ENCODE results near the gene TOPAZ1. TPM values are rescaled to one million over a fixed set of nuclear protein-coding genes. Genes with fewer than 3 reads are reported as not detected.

The TOPAZ1 gene
- total and polyA plus RNA-seq, 2 of the 8 experiments (the other 6 are each of a cell fraction or from before 2014, with no cell fraction given) = not detected

DNA sequence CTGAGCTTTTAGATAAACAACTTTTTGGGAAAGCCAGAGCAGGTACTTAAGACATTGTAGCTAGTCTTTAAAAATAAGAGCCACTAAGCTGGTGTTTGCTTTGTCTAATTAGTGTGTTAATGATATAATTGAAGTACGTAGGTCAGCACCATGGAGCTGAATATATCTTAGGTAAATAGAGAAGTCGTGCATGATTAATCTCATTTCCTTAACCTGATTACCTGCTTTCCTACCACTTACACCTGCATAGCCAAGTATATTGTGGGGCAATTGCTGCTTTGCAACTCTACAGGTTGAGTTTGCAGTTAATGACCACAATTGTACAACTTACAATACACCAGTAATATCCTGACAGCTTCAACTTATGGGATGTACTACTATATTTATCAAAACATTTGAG is 17.6 kb upstream of the TOPAZ1 start:
- Histone ChIP-seq H3K79me2 (ENCODE audit: control insufficient read depth in 1 of 2, insufficient read depth in 2 of 2, low read length in 2 of 2) (no peaks in the 10 kb centered on the region), H2BK15ac (ENCODE audit: low read length) (no peak overlapping the region), H3K56ac (replicated peaks; ENCODE audit: insufficient read length, low read depth, low read length) (no peak overlapping the region), H2BK12ac (ENCODE audit: low read depth, low read length) (no peak overlapping the region), H4K91ac (replicated peaks; ENCODE audit: insufficient read length, low read length) (no peak overlapping the region), H4K8ac (ENCODE audit: extremely low read depth, insufficient read depth, low read length) (no peak overlapping the region), H3K9ac (replicated peaks in 1 of 4; ENCODE audit: extremely low read depth in 1 of 4, low read depth in 3 of 4, low read length in 3 of 4) (no peak overlapping the region), H3K4me1 (replicated peaks in 1 of 4; ENCODE audit: control insufficient read depth in 3 of 4, insufficient read depth in 4 of 4, low read length in 3 of 4) (no peaks in the 10 kb centered on the region), H3K23me2 (ENCODE audit: low read depth, low read length) (no peaks in the 10 kb centered on the region), H4K20me1 (replicated peaks in 1 of 2; ENCODE audit: control insufficient read depth in 1 of 2, insufficient read depth in 2 of 2, low read length in 2 of 2) (no peaks in the 10 kb centered on the region), H3K27ac (ENCODE audit: low read depth, low read length) (no peak overlapping the region), H3K18ac (ENCODE audit: extremely low read depth, low read length) (no peak overlapping the region), H3K27me3 (replicated peaks in 1 of 4; ENCODE audit: control insufficient read depth in 3 of 4, extremely low read depth in 1 of 4, insufficient read depth in 3 of 4, low read length in 3 of 4) (no peaks in the 10 kb centered on the region), H3K9me3 (ENCODE audit: insufficient read depth in 2 of 2, low read depth in 1 of 2, low read length in 1 of 2) (no peaks in the 10 kb centered on the region), H3K36me3 (ENCODE audit: control insufficient read depth in 2 of 4, insufficient read depth in 4 of 4, low read length in 3 of 4) (no peaks in the 10 kb centered on the region), H3K4ac (replicated peaks; ENCODE audit: insufficient read length, low read depth, low read length) (no peak overlapping the region), H3K4me3 (ENCODE audit: extremely low read depth in 1 of 4, insufficient read depth in 2 of 4, low read depth in 3 of 4, low read length in 4 of 4) (no peak overlapping the region), H4K5ac (ENCODE audit: insufficient read length, low read depth, low read length) (no peak overlapping the region), H2BK5ac (ENCODE audit: low read depth, low read length) (no peak overlapping the region), H3K4me2 (ENCODE audit: insufficient read depth in 1 of 2, low read depth in 2 of 2, low read length in 2 of 2) (no peak overlapping the region), H3K14ac (ENCODE audit: insufficient read length) (no peak overlapping the region), H2AK5ac (ENCODE audit: low read depth, low read length) (no peak overlapping the region), H2BK120ac (replicated peaks; ENCODE audit: low read depth, low read length) (no peak overlapping the region), H3K79me1 (ENCODE audit: low read depth, low read length) (no peaks in the 10 kb centered on the region), H3K23ac (ENCODE audit: insufficient read length) (no peak overlapping the region), H2BK20ac (ENCODE audit: low read length) (no peak overlapping the region), H2AFZ (ENCODE audit: low read length) (no peak overlapping the region)
- TF ChIP-seq, protein P1, sequence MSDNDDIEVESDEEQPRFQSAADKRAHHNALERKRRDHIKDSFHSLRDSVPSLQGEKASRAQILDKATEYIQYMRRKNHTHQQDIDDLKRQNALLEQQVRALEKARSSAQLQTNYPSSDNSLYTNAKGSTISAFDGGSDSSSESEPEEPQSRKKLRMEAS (IDR thresholded peaks at IDR 0.05) = no peak
- TF ChIP-seq CHD2 (IDR thresholded peaks at IDR 0.05; ENCODE audit: low read length) (no peak), NANOG (IDR thresholded peaks at IDR 0.05; ENCODE audit: insufficient read depth, low read depth, low read length, poor library complexity, severe bottlenecking) (no peak), CREB1 (IDR thresholded peaks at IDR 0.05) (no peak), KDM4A (IDR thresholded peaks at IDR 0.05; ENCODE audit: low read depth, low read length, severe bottlenecking) (no peak), NRF1 (IDR thresholded peaks at IDR 0.05; ENCODE audit: low read depth, low read length) (no peak), KDM5A (IDR thresholded peaks at IDR 0.05; ENCODE audit: low read length) (no peak), SAP30 (IDR thresholded peaks at IDR 0.05; ENCODE audit: insufficient read depth, insufficient replicate concordance, low read length) (no peak)
- WGBS, 2 experiments (ENCODE audit: extremely low coverage in 1 of 2, insufficient coverage in 1 of 2, insufficient read length in 1 of 2, insufficient replicate concordance in 2 of 2, low coverage in 1 of 2, low lambda C conversion rate in 2 of 2, missing lambda C conversion rate in 1 of 2) = 93% methylated on average over 2 of the region's 2 CpGs; no CpG with 5 or more reads in 1 of the 2 experiments
- DNase-seq (ENCODE audit: low read depth in 1 of 2, low spot score in 2 of 2) (no peak), FAIRE-seq (no peak)
- POLR2A ChIA-PET (ENCODE audit: partially characterized antibody) = no interaction called here
- CTCF ChIA-PET (ENCODE audit: partially characterized antibody) = interaction anchor here (1.0 kb wide), 1 partner anchor 30 kb away, joined by 3 read pairs; no protein-coding TSS in a partner anchor

Data from H1 (cell line).